Kidney epithelial cell (primary cell): ENCODE results near the gene CNTF. TPM values are rescaled to one million over a fixed set of nuclear protein-coding genes. Genes with fewer than 3 reads are reported as not detected.
A peak's percentile ranks its signal among the peaks of the same experiment; 100 is the strongest.

ENCODE experiments used
- DNase-seq: peaks from one replicate; pipeline ENCODE4 v3.0.0-alpha.2; 2010; ENCODE audit warnings: low read depth
- H3K27me3 ChIP-seq: 2 replicates; pipeline ENCODE4 v1.6.0; 2011; ENCODE audit warnings: low read length; ENCODE audit not compliant: control insufficient read depth, insufficient read depth
- H3K36me3 ChIP-seq: 2 replicates; pipeline ENCODE4 v1.5.1; 2011; ENCODE audit warnings: low read length; ENCODE audit not compliant: control insufficient read depth, insufficient read depth
- H3K4me3 ChIP-seq: 2 replicates; pipeline ENCODE4 v1.5.1; 2011; ENCODE audit warnings: low read depth, mild to moderate bottlenecking, control low read depth, low read length
- CTCF ChIP-seq: IDR thresholded peaks from 2 replicates; pipeline ENCODE4 v1.5.1; 2011; ENCODE audit warnings: mild to moderate bottlenecking, moderate library complexity, low read length, control low read depth, inconsistent platforms; ENCODE audit not compliant: insufficient read depth, poor library complexity, severe bottlenecking
- total RNA-seq: library from RNA; depleted of rRNA; stranded (reverse); fragments of >200 nt; gene quantifications from 2 replicates; pipeline ENCODE4 v1.2.3, GENCODE V29; 2015

Gene CNTF
- total RNA-seq, 1 donor from 2014 or later: 1.1 TPM

DNA sequence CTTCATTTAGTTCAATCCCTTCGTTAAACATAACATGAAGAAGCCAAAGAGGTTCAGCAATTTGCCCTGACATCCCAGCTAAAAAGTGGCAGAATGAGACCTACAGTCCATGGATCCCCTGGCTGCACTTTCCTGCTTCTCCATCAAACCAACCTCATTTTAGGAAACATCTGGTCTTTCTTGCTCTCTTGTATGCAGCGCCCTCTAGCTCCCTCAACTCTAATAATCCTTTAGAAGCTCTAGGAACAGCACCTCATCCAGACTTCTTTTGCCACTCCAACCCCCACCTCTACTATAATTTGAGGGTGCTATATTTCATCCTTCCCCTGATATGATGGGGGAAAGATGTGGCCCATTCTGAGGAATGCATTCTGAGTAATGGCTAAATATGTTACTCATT lies 7.4 kb downstream of the CNTF start:
- H3K4me3 ChIP-seq: no peak overlapping the region
- DNase-seq: no peak
- H3K27me3 ChIP-seq: no peaks in the 10 kb centered on the region
- H3K36me3 ChIP-seq: no peaks in the 10 kb centered on the region
- peak; percentile 59 for TF ChIP-seq CTCF

- no peaks in the 10 kb centered on the region for H3K27me3 ChIP-seq
- no peak for DNase-seq
- no peak for TF ChIP-seq CTCF
Measured at GRCh38 chr11:58631378-58631777, 8.9 kb downstream of the CNTF start.

GRCh38 chr11:58632510-58632909 lies 10.0 kb downstream of the CNTF start:
- TF ChIP-seq CTCF: no peak
- H3K36me3 ChIP-seq: no peaks in the 10 kb centered on the region
- H3K27me3 ChIP-seq: no peaks in the 10 kb centered on the region
- H3K4me3 ChIP-seq: no peak overlapping the region
- DNase-seq: no peak

More at GRCh38 chr11:58631378-58631777, 8.9 kb downstream of the CNTF start:
- Histone ChIP-seq H3K36me3 (no peaks in the 10 kb centered on the region), H3K4me3 (no peak overlapping the region)

DNA sequence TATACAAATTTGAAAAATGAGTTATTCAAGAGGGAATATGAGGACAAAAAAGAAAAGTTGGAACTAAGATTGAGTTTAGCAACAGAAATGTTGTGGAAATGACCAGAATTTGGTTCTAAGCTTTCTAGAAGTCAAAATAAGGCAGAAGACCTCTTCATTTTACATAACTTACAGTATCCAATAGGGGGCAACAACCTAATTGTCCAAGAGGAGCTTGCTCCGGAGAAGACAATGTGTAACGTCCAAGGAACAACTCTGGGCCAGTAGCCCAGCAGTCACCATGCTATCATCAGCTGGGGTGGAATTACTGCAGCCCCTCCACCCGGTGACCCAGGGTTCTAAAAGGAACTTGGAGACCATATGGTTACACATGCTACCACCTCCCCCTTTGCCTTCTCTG lies 14.1 kb downstream of the CNTF start:
- no peak for DNase-seq
- Histone ChIP-seq H3K4me3 (no peak overlapping the region), H3K27me3 (no peaks in the 10 kb centered on the region), H3K36me3 (no peaks in the 10 kb centered on the region)
- no peak for TF ChIP-seq CTCF

DNA sequence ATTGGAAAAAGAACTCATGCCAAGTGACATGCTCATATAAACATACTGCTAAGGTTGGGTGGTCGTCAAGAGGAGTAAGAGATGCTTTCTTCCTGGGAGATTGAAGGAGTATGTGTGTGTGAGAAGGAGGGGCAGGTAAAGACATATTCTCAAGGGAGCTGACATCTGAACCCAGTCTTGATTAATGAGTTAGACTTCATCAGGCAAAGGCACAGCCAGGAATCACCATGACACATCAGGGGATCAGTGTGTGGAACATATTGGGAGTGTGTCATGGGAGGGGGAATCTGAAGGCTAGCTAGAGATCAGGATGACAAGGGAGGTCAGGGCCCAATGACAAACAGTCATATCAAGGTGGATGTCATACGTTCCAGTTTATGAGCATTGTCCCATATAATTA lies 14.9 kb downstream of the CNTF start:
- H3K4me3 ChIP-seq: no peak overlapping the region
- TF ChIP-seq CTCF: no peak
- no peak for DNase-seq
- H3K36me3 ChIP-seq: no peaks in the 10 kb centered on the region
- H3K27me3 ChIP-seq: no peaks in the 10 kb centered on the region

DNA sequence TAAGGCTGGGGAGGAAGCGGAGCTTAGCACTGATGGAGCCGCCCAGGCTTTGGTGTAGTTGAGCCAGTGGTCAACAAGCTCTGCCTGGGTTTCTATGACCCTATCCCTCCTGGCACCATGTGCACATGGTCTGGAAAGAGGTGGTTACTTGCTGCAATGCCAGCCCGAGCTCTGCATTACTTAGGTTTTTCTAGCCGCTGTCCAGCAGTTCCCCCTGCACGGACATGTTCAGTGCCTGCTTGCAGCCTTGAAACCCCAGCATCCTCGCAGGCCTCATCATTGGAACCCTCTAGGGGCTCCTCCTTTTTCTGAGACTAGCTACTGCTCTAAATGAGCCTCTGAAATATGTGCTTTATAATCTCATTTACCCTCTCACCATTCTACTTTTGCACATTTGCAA lies 16.6 kb downstream of the CNTF start:
- DNase-seq: no peak
- Histone ChIP-seq H3K4me3 (no peak overlapping the region), H3K36me3 (no peaks in the 10 kb centered on the region), H3K27me3 (no peaks in the 10 kb centered on the region)
- no peak for TF ChIP-seq CTCF
